ENCODE data around the gene MAP7D1.

The MAP7D1 gene

GRCh38 chr1:36128126-36128904 lies 27.6 kb upstream of the MAP7D1 start:
- no peak for DNase-seq

DNA sequence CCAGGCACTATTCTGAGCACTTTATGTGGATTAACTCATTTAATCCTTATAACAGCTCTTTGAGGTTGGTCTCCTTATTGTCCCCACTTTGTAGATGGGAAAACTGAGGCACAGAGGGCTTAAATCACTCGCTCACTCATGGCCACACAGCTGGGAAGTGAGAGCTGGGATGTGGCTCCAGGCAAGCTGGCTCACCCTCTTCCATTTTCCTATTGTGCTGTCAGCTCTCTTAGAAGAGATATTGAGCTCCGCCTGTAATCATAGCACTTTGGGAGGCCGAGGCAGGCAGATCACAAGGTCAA lies 27.1 kb upstream of the MAP7D1 start:
- DNase-seq: no peak

- no peak for DNase-seq
Measured at GRCh38 chr1:36132029-36132428, 23.9 kb upstream of the MAP7D1 start.

DNA sequence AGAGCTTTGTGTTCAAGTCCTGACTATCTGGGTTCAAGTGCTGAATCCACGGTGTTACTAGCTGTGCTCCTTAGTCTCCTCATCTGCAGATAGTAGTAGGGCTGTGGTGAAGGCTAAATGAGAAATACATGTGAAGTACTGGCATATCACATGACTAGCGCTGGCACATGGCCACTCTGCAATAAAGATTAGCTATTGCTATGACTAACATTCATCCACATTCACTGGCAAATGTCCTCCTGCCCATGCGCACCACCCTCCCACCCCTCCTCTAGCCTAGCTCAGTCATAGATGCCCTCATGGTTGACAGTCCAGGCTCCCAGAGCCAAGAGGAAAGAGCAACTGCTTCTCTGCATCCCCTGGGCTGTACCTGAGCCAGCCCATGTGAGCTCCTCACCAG lies 22.5 kb upstream of the MAP7D1 start:
- peak; percentile 48 for DNase-seq

DNA sequence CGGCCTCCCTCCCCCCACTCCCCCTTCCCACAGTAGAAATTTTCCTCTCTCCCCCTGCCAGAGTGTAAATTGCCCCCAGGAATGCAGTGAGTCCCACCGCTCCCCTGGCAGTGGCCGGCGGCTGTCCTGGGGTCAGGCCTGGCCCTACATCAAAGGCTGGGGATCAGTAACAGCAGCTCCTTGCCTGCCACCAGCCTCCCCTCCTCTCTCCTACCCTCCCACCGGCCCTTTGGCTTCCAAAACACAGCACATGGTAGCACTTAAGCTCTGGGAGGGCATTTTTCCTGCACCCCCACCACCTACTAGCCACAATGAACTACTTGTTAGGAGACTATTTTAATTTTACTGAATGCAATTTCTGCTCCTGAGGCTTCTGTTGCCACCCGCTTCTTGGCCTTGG lies 21.9 kb upstream of the MAP7D1 start:
- no peak for DNase-seq

GRCh38 chr1:36134505-36135329 lies 21.2 kb upstream of the MAP7D1 start:
- peak; percentile 68 for DNase-seq

DNA sequence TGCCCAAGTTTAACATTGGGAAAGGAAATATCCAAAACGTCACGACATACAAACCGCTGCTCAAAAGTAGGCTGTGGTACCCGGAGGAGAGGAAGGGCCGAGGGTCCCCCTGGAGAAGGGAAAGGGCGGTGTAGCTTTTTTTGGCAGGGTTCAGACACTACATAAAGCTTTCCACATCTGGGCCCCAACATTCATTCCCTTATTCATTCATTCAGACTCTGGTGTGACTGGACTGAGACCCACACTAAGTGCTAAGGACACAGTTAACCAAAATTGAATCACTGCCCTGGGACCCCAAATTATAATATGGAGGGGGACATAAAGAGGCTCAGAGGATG lies 20.7 kb upstream of the MAP7D1 start:
- DNase-seq: no peak

- no peak for DNase-seq
Measured at GRCh38 chr1:36135796-36136195, 20.2 kb upstream of the MAP7D1 start.

DNA sequence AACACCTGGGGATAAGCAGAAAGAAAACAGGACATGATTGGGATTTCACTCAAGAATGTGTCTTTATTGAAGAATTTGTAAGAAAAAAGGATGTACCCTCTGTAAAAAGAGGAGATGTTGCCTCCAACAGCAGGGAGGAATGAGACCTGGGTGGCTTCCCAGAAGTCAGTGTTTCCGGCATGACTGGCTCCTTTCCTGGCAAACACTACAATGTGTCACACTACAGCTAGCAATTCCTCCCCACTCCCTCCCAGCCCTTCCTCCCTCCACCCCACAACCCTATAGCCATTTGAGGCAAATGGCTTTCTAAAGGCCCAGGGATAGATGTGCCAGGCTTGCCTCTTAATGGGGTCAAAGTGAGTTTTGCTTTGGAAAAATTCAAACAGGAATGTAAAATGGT lies 19.4 kb upstream of the MAP7D1 start:
- no peak for DNase-seq

DNA sequence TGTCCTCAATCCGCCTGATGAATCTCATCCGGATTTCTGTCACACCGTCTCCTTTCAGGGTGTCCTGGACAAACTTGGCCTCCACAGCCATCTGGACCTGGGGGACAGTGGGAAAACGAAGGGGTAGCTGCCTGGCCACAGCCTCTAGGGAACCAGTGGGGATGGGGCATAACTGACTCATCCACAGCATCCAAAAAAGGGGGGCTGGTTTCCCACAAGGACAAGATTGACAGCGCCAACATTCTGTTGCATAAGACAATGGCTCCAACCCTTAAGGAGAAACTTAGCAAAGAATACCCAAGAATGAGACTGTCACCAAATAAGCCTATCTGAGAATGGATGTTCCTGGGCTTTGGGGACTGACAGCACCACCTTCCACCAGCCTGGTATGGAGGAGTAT lies 18.7 kb upstream of the MAP7D1 start:
- DNase-seq: no peak

- DNase-seq: no peak
Measured at GRCh38 chr1:36137776-36138175, 18.2 kb upstream of the MAP7D1 start.

DNA sequence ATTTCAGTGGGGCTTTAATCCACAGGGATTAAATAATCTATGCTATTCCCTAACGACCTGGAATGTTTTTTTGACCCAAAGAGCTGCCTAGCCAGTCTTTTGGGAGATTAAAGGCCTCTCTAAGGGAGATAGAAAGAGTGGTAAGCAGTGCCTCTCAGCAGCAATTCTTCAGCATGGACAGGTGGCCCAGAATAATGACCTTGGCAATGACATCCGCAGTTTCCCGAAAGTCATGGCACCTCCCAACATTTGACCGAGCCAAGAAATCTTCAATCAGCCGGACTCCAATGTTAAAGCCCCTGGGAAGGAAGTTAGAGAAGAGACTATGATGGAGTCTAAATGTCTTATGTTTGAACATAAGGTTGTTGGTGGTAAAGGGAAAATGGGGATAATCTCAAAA lies 16.4 kb upstream of the MAP7D1 start:
- DNase-seq: no peak

DNA sequence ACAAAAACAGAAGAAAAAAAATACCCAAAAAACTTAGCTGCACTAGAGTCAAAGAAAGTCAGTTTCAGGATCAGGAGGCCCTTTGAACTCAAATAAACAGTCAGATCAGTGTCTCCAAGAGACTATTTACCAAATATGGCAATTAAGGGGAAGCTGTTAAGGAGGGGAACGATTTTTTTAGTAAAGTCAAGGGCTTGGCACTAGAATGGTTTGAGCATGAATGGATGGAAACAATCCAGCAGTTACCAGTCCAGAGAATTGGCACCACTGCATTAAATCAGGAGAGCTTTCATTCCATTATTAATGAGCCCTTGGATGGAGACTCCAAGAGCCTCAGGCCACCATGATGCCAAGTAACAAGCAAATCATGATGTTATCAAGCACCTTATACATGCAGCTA lies 13.8 kb upstream of the MAP7D1 start:
- DNase-seq: no peak

GRCh38 chr1:36143424-36143823 lies 12.5 kb upstream of the MAP7D1 start:
- no peak for DNase-seq

GRCh38 chr1:36144413-36144812 lies 11.5 kb upstream of the MAP7D1 start:
- DNase-seq: no peak

GRCh38 chr1:36148821-36149236 lies 7.1 kb upstream of the MAP7D1 start:
- DNase-seq: no peak

GRCh38 chr1:36149237-36149972 lies 6.6 kb upstream of the MAP7D1 start, which contains the start of gene TRAPPC3:
Gene TRAPPC3 (minus strand): TSS chr1:36149486. CDS start chr1:36149378, 108 bp downstream.
- DNase-seq: peak; percentile 100

- DNase-seq: no peak
Measured at GRCh38 chr1:36149973-36150295, 6.0 kb upstream of the MAP7D1 start.

- DNase-seq: peak; percentile 98
Measured at GRCh38 chr1:36150296-36151133, 5.4 kb upstream of the MAP7D1 start.

DNA sequence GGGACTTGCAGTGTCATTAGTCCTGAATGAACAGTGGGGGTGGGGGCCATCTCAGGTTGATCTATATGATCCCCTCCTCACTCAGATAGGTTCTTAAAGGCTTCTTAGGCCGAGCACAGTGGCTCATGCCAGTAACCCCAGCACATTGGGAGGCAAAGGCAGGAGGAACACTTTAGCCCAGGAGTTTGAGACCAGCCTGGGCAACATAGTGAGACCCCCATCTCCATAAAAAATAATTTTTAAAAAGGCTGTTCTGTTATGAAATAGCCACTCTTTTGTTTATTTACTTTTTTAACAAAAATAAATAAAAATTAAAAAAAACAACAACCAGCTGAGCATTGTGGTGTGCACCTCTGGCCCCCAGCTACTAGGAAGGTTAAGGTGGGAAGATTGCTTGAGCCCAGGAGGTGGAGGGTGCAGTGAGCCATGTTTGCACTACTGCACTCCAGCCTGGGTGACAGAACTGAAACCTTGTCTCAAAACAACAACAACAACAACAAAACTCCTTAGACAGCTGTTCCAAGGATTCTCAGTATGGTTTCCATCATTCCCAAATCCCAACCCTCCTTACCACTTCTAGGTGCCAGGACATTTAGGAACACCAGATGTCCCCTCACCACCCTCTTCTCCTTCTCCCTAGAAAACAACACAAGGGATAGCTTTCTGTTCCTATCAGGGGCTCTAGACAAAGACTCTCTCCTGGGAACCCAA lies 4.7 kb upstream of the MAP7D1 start:
- DNase-seq: no peak

GRCh38 chr1:36151845-36152203 lies 4.1 kb upstream of the MAP7D1 start:
- no peak for DNase-seq

DNA sequence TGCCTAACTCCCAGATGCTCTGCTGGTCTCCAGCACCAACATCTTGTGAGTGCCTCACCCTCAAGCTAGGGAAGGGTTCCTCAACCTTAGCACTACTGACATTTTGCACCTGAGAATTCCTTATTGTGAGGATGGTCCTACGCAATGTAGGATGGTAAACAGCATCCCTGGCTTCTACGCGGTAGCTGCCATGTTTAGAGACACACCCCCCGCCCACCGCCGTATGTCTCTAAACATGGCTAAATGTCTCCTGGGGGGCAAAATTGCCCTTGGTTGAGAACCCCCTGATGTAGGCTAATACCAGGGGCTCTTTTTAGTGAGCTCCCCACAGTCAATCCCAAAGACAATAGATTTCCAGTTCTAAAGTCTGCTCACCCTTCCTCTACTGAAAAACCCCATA lies 2.5 kb upstream of the MAP7D1 start:
- DNase-seq: no peak

GRCh38 chr1:36154335-36154734 lies 1.6 kb upstream of the MAP7D1 start:
- DNase-seq: no peak
